Parathyroid adenoma (tissue), 2 donors: ENCODE results near the gene MATK.
A peak's percentile ranks its signal among the peaks of the same experiment; 100 is the strongest.

Experiments used
- H2AFZ ChIP-seq: fragments of 300-600 bp; sonication (generic); one replicate; pipeline ENCODE4 v1.7.0; 2017; ENCODE audit warnings: antibody characterized with exemption, mild to moderate bottlenecking
- H3K27ac ChIP-seq: fragments of 300-600 bp; sonication (generic); one replicate; pipeline ENCODE4 v1.7.0; 2017
- H3K27me3 ChIP-seq: fragments of 300-600 bp; sonication (generic); one replicate; pipeline ENCODE4 v1.7.0; 2017; ENCODE audit warnings: low read length; ENCODE audit not compliant: control insufficient read depth, insufficient read depth
- H3K36me3 ChIP-seq: fragments of 300-600 bp; sonication (generic); one replicate; pipeline ENCODE4 v1.7.0; 2017; ENCODE audit warnings: low read length; ENCODE audit not compliant: control insufficient read depth, insufficient read depth
- H3K4me1 ChIP-seq: fragments of 300-600 bp; sonication (generic); one replicate; pipeline ENCODE4 v1.7.0; 2017; ENCODE audit warnings: control low read depth
- H3K4me2 ChIP-seq: fragments of 300-600 bp; sonication (generic); one replicate; pipeline ENCODE4 v1.7.0; 2017; ENCODE audit warnings: low read length
- H3K4me3 ChIP-seq: fragments of 300-600 bp; sonication (generic); one replicate; pipeline ENCODE4 v1.7.0; 2017; ENCODE audit warnings: low read depth, low read length
- H3K79me2 ChIP-seq: fragments of 300-600 bp; sonication (generic); one replicate; pipeline ENCODE4 v1.7.0; 2017; ENCODE audit warnings: control low read depth
- H3K9ac ChIP-seq: fragments of 300-600 bp; sonication (generic); one replicate; pipeline ENCODE4 v1.7.0; 2017; ENCODE audit warnings: mild to moderate bottlenecking
- H3K9me3 ChIP-seq: fragments of 300-600 bp; sonication (generic); one replicate; pipeline ENCODE4 v1.7.0; 2017; ENCODE audit warnings: low read length; ENCODE audit not compliant: control insufficient read depth
- CTCF ChIP-seq: fragments of 300-600 bp; sonication (generic); IDR thresholded peaks from one replicate; pipeline ENCODE4 v1.7.0; 2017; ENCODE audit warnings: antibody characterized with exemption, mild to moderate bottlenecking
- donor health status: primary hyperparathyroidism.

The MATK gene

GRCh38 chr19:3825286-3825956 is 39.2 kb upstream of the MATK start:
- no peak overlapping the region for H3K4me2 ChIP-seq
- H3K27me3 ChIP-seq: no peaks in the 10 kb centered on the region
- no peaks in the 10 kb centered on the region for H3K9me3 ChIP-seq
- no peak overlapping the region for H3K9ac ChIP-seq
- no peak overlapping the region for H2AFZ ChIP-seq
- no peak for TF ChIP-seq CTCF
- H3K4me1 ChIP-seq: no peaks in the 10 kb centered on the region
- H3K4me3 ChIP-seq: no peak overlapping the region
- no peak overlapping the region for H3K27ac ChIP-seq
- H3K79me2 ChIP-seq: no peaks in the 10 kb centered on the region
- no peaks in the 10 kb centered on the region for H3K36me3 ChIP-seq

- H3K9me3 ChIP-seq: no peaks in the 10 kb centered on the region
- no peak overlapping the region for H3K9ac ChIP-seq
- no peaks in the 10 kb centered on the region for H3K36me3 ChIP-seq
- H3K4me1 ChIP-seq: no peaks in the 10 kb centered on the region
- no peak overlapping the region for H3K4me3 ChIP-seq
- H3K79me2 ChIP-seq: no peaks in the 10 kb centered on the region
- no peaks in the 10 kb centered on the region for H3K27me3 ChIP-seq
- no peak overlapping the region for H2AFZ ChIP-seq
- H3K27ac ChIP-seq: no peak overlapping the region
- no peak for TF ChIP-seq CTCF
- no peak overlapping the region for H3K4me2 ChIP-seq
Observed at GRCh38 chr19:3823350-3823713, 37.2 kb upstream of the MATK start.

- Histone ChIP-seq H3K4me3 (no peak overlapping the region), H3K27me3 (no peaks in the 10 kb centered on the region), H3K27ac (no peak overlapping the region), H3K4me2 (no peak overlapping the region), H3K79me2 (no peaks in the 10 kb centered on the region), H3K4me1 (no peaks in the 10 kb centered on the region), H3K36me3 (no peaks in the 10 kb centered on the region), H2AFZ (no peak overlapping the region), H3K9ac (no peak overlapping the region), H3K9me3 (no peaks in the 10 kb centered on the region)
- no peak for TF ChIP-seq CTCF
Observed at GRCh38 chr19:3822683-3823349, 36.6 kb upstream of the MATK start.

GRCh38 chr19:3821857-3822364 is 35.7 kb upstream of the MATK start:
- TF ChIP-seq CTCF: peak; percentile 94
- no peaks in the 10 kb centered on the region for H3K27me3 ChIP-seq

GRCh38 chr19:3821156-3821555 is 35.0 kb upstream of the MATK start:
- Histone ChIP-seq H3K9ac (no peak overlapping the region), H3K36me3 (no peaks in the 10 kb centered on the region), H3K27me3 (no peaks in the 10 kb centered on the region), H3K9me3 (no peaks in the 10 kb centered on the region), H2AFZ (no peak overlapping the region), H3K27ac (no peak overlapping the region), H3K79me2 (no peaks in the 10 kb centered on the region), H3K4me3 (no peak overlapping the region), H3K4me1 (no peaks in the 10 kb centered on the region), H3K4me2 (no peak overlapping the region)
- TF ChIP-seq CTCF: no peak

More at GRCh38 chr19:3821857-3822364, 35.7 kb upstream of the MATK start:
- no peaks in the 10 kb centered on the region for H3K36me3 ChIP-seq
- no peak overlapping the region for H2AFZ ChIP-seq
- no peak overlapping the region for H3K27ac ChIP-seq
- no peaks in the 10 kb centered on the region for H3K4me1 ChIP-seq
- no peaks in the 10 kb centered on the region for H3K9me3 ChIP-seq
- no peak overlapping the region for H3K4me2 ChIP-seq
- H3K79me2 ChIP-seq: no peaks in the 10 kb centered on the region
- no peak overlapping the region for H3K9ac ChIP-seq
- no peak overlapping the region for H3K4me3 ChIP-seq
